Measurements from ENCODE around the gene PCED1B. TPM values are rescaled to one million over a fixed set of nuclear protein-coding genes. Genes with fewer than 3 reads are reported as not detected.

The PCED1B gene
- total RNA-seq, 6 experiments from 2014 or later = 3.3 to 5.4 (median 4.9) TPM

DNA sequence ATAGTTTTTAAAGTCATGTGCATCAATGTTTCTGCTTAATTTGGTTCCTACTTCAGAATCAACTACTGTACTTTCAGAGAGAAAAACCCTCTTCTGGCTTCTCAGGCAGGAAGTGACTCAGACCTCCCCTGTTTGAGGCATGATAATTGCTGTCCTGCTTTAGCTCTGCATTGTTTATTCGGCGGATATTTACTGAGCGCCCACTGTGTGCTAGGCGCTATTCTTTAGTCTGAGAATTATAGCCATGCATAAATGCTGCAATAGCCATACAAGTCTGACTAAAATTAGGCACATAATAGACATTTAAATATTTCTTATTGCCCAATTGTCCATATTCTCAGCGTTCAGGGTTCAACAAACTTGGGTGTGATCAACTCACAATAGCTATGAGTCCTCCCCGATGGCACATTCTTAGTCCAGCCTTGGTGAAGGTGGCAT lies 6.4 kb downstream of the PCED1B start:
- Mint-ChIP-seq H3K4me1 (ENCODE audit: low read depth) (peaks cover 84% of the 10 kb centered on the region), H3K4me3 (peak overlapping the region; percentile 72), H3K36me3 (ENCODE audit: low read depth) (peaks cover 19% of the 10 kb centered on the region), H3K9me3 (peaks cover 10% of the 10 kb centered on the region), H3K27me3 (ENCODE audit: insufficient read depth) (no peaks in the 10 kb centered on the region), H3K27ac (peak overlapping the region; percentile 90)
- TF ChIP-seq, protein P1, sequence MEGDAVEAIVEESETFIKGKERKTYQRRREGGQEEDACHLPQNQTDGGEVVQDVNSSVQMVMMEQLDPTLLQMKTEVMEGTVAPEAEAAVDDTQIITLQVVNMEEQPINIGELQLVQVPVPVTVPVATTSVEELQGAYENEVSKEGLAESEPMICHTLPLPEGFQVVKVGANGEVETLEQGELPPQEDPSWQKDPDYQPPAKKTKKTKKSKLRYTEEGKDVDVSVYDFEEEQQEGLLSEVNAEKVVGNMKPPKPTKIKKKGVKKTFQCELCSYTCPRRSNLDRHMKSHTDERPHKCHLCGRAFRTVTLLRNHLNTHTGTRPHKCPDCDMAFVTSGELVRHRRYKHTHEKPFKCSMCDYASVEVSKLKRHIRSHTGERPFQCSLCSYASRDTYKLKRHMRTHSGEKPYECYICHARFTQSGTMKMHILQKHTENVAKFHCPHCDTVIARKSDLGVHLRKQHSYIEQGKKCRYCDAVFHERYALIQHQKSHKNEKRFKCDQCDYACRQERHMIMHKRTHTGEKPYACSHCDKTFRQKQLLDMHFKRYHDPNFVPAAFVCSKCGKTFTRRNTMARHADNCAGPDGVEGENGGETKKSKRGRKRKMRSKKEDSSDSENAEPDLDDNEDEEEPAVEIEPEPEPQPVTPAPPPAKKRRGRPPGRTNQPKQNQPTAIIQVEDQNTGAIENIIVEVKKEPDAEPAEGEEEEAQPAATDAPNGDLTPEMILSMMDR (IDR thresholded peaks at IDR 0.05) = no peak
- peak; percentile 70 for DNase-seq

GRCh38 chr12:47087088-47087688 lies 7.8 kb downstream of the PCED1B start:
- no peak for DNase-seq
- peaks cover 15% of the 10 kb centered on the region for H3K9me3 Mint-ChIP-seq
- TF ChIP-seq, protein P1 (IDR thresholded peaks at IDR 0.05) = no peak
- no peaks in the 10 kb centered on the region for H3K27me3 Mint-ChIP-seq (ENCODE audit: insufficient read depth)
- H3K27ac Mint-ChIP-seq = peak overlapping the region; percentile 90
- peak overlapping the region; percentile 67; the same call in 1 of the 2 replicates for H3K4me3 Mint-ChIP-seq
- H3K36me3 Mint-ChIP-seq (ENCODE audit: low read depth) = peaks cover 29% of the 10 kb centered on the region
- H3K4me1 Mint-ChIP-seq (ENCODE audit: low read depth) = peaks cover 72% of the 10 kb centered on the region

DNA sequence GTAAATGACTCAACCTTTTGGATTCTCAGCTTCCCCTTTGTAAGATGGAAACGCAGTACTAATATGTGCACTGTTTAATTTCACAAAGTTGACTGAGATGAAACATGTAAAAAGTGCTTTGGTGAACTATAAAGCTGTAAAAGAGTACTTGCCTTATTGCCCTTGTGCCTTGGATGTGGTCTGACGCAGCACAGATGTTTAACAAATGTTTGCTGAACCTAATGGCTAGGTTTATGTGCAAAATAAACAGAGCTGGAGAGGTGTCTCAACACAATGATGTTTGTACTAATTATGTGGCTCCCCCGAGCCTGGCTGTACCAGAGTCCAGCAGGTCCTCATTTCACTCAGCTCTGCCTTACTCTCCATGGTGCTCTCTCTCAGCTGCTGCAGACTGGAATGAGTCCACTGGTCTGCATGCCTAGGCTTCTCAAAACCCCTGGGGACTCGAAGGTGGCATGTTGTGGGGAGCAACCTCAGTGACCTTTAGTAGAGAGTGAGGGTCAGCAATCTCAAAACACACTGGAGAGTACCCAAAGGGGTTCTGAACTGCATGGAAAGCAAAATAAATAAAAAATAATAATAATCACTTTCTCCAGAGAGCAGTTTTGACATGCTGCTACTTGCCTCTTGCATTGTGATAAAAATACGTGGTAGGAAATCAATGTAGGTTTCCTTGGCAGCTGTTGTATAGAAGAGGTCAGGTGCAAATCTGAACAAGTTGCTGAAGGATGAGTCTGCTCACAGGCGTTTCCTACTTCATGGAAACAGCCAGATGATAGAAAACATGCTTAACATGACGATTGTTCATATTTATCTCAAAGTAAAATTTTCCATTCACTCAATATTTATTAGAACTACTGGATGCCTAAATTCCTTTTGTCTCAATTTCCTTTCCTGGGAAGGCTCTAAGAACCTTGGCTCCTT lies 8.9 kb downstream of the PCED1B start:
- DNase-seq = no peak
- no peaks in the 10 kb centered on the region for H3K27me3 Mint-ChIP-seq (ENCODE audit: insufficient read depth)
- peak overlapping the region; percentile 67 for H3K4me3 Mint-ChIP-seq
- H3K27ac Mint-ChIP-seq = peak overlapping the region; percentile 76
- peaks cover 29% of the 10 kb centered on the region for H3K36me3 Mint-ChIP-seq (ENCODE audit: low read depth)
- TF ChIP-seq, protein P1 (IDR thresholded peaks at IDR 0.05) = no peak
- peaks cover 72% of the 10 kb centered on the region for H3K4me1 Mint-ChIP-seq (ENCODE audit: low read depth)
- H3K9me3 Mint-ChIP-seq = peaks cover 15% of the 10 kb centered on the region

DNA sequence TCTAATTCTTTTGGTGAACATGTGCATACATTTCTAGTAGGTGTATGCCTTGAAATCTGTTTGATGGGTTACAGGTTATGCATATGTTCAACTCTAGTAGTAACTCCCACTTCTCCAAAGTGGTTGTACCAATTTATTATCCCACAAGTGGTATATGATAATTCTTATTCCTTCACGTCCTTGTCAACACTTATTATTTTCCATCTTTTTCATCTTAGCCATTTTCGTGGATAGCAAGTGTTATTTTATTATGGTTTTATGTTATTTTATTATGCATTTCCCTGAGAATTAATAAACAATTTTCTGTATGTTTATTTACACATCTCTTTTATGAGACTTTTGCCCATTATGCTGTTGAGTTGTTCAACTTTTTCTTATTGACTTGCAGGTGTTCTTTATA lies 11.6 kb downstream of the PCED1B start:
- H3K27me3 Mint-ChIP-seq (ENCODE audit: insufficient read depth) = no peaks in the 10 kb centered on the region
- peaks cover 15% of the 10 kb centered on the region for H3K9me3 Mint-ChIP-seq
- H3K36me3 Mint-ChIP-seq (ENCODE audit: low read depth) = peaks cover 29% of the 10 kb centered on the region
- H3K4me1 Mint-ChIP-seq (ENCODE audit: low read depth) = peaks cover 72% of the 10 kb centered on the region
- no peak overlapping the region for H3K27ac Mint-ChIP-seq
- H3K4me3 Mint-ChIP-seq = no peak overlapping the region
- no peak for DNase-seq
- TF ChIP-seq, protein P1 (IDR thresholded peaks at IDR 0.05) = no peak

DNA sequence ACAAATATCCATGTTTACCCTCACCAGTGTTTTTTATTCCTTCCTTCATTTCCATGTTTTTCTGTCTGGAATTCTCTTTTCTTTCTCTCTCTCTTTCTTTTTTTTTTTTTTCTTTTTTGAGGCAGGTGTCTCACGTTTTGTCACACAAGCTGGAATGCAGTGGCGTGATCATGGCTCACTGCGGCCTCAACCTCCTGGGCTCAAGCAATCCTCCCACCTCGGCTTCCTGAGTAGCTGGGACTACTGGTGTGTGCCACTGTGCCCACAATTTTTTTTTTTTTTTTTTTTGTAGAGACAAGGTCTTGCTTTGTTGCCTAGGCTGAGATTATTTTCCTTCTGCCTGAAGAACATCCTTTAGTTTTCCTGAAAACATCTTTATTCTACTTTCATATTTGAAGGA lies 15.4 kb downstream of the PCED1B start:
- Mint-ChIP-seq H3K27ac (peak overlapping the region; percentile 85), H3K4me1 (ENCODE audit: low read depth) (peaks cover 75% of the 10 kb centered on the region), H3K36me3 (ENCODE audit: low read depth) (peaks cover 20% of the 10 kb centered on the region), H3K4me3 (peak overlapping the region; percentile 81), H3K27me3 (ENCODE audit: insufficient read depth) (no peaks in the 10 kb centered on the region), H3K9me3 (peaks cover 15% of the 10 kb centered on the region)
- TF ChIP-seq, protein P1 (IDR thresholded peaks at IDR 0.05) = no peak
- no peak for DNase-seq

Data from HFFc6 (cell line).